ENCODE results near the gene NAMPT. TPM values are rescaled to one million over a fixed set of nuclear protein-coding genes. Genes with fewer than 3 reads are reported as not detected.

Gene NAMPT
- total RNA-seq, 1 experiment from 2014 or later = 79.1 TPM

DNA sequence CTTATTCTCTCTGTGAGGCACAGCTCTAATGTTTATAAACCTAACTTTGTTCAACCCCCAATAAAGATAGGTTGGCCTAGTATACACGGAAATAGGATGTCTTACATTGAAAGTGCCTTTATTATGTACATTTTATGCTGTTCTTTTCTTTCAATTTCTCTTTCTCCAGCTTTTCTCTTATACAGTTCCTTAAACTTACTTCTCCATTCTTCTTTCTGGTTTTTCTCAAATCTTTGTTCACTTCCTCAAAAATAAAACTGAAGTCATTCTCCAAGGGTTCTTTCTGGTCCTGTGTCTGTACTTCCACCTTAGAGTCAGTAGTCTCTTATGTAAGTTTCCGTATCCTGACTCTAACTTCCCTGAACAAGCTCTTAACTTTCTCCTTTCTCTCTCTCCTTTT lies 29.2 kb upstream of the NAMPT start:
- POLR2A ChIA-PET = no interaction called here

DNA sequence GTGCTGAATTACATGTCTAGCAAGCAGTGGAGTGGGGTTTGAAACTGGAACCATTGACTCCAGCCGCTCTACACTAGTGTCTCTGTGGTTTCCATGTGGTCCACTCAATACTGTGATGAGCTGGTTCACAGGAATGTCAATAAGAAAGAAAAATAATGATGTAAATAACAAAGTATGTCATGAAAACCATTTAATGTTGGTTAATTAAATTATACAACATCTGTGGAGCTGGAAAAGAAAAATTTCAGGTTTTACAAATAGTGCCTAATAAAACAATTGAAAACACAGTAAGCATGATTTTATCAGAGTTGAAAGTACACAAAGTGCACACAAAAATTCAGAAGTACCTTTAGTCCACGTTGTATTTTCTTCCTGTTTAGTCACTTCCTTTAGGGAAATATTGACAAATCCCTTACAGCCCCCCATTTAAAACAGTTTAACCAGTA lies 28.7 kb upstream of the NAMPT start:
- Mint-ChIP-seq H3K36me3 (ENCODE audit: insufficient read depth, unreplicated experiment) (no peaks in the 10 kb centered on the region), H3K27ac (ENCODE audit: unreplicated experiment) (no peak overlapping the region), H3K4me1 (ENCODE audit: low read depth, unreplicated experiment) (peaks cover 6% of the 10 kb centered on the region), H3K4me3 (ENCODE audit: unreplicated experiment) (no peak overlapping the region), H3K9me3 (ENCODE audit: unreplicated experiment) (no peaks in the 10 kb centered on the region), H3K27me3 (ENCODE audit: insufficient read depth, unreplicated experiment) (no peaks in the 10 kb centered on the region)
- 0 out of 2 replicates have a peak, but pooled peaks cover 7% of the 10 kb centered on the region for H3K9me3 ChIP-seq
- H3K4me3 ChIP-seq (ENCODE audit: low read depth, low read length) = no peak overlapping the region
- no peak for DNase-seq
- H3K27me3 ChIP-seq (replicated peaks; ENCODE audit: control insufficient read depth, insufficient read depth, low read length) = no peaks in the 10 kb centered on the region
- POLR2A ChIA-PET = no interaction called here
- H3K36me3 ChIP-seq (ENCODE audit: control insufficient read depth, insufficient read depth, low read length) = no peaks in the 10 kb centered on the region
- intact Hi-C loops (cut with micrococcal nuclease; ENCODE audit: unreplicated experiment) = no loop called here
- BruUV-seq (replicated peaks) = no TSS peak
- TF ChIP-seq, protein P1, sequence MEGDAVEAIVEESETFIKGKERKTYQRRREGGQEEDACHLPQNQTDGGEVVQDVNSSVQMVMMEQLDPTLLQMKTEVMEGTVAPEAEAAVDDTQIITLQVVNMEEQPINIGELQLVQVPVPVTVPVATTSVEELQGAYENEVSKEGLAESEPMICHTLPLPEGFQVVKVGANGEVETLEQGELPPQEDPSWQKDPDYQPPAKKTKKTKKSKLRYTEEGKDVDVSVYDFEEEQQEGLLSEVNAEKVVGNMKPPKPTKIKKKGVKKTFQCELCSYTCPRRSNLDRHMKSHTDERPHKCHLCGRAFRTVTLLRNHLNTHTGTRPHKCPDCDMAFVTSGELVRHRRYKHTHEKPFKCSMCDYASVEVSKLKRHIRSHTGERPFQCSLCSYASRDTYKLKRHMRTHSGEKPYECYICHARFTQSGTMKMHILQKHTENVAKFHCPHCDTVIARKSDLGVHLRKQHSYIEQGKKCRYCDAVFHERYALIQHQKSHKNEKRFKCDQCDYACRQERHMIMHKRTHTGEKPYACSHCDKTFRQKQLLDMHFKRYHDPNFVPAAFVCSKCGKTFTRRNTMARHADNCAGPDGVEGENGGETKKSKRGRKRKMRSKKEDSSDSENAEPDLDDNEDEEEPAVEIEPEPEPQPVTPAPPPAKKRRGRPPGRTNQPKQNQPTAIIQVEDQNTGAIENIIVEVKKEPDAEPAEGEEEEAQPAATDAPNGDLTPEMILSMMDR (IDR thresholded peaks at IDR 0.05; ENCODE audit: insufficient read depth in 1 of 2, low read depth in 1 of 2, low read length in 1 of 2, severe bottlenecking in 1 of 2, unreplicated experiment in 1 of 2) = no peak
- peaks cover 7% of the 10 kb centered on the region; the same call in 1 of the 2 replicates for H3K4me1 ChIP-seq
- CTCF ChIA-PET = no interaction called here

More for the DNA sequence above, 29.2 kb upstream of the NAMPT start:
- no peak overlapping the region for H3K4me3 ChIP-seq (ENCODE audit: low read depth, low read length)
- H3K9me3 ChIP-seq = 0 out of 2 replicates have a peak, but pooled peaks cover 7% of the 10 kb centered on the region
- no peak overlapping the region for H3K4me3 Mint-ChIP-seq (ENCODE audit: unreplicated experiment)
- BruUV-seq (replicated peaks) = no TSS peak
- CTCF ChIA-PET = no interaction called here
- H3K27me3 Mint-ChIP-seq (ENCODE audit: insufficient read depth, unreplicated experiment) = no peaks in the 10 kb centered on the region
- intact Hi-C loops (cut with micrococcal nuclease; ENCODE audit: unreplicated experiment) = no loop called here
- no peaks in the 10 kb centered on the region for H3K9me3 Mint-ChIP-seq (ENCODE audit: unreplicated experiment)
- peaks cover 7% of the 10 kb centered on the region; the same call in 1 of the 2 replicates for H3K4me1 ChIP-seq
- H3K4me1 Mint-ChIP-seq (ENCODE audit: low read depth, unreplicated experiment) = peaks cover 6% of the 10 kb centered on the region
- H3K36me3 ChIP-seq (ENCODE audit: control insufficient read depth, insufficient read depth, low read length) = no peaks in the 10 kb centered on the region
- TF ChIP-seq, protein P1 (IDR thresholded peaks at IDR 0.05; ENCODE audit: insufficient read depth in 1 of 2, low read depth in 1 of 2, low read length in 1 of 2, severe bottlenecking in 1 of 2, unreplicated experiment in 1 of 2) = no peak
- H3K27me3 ChIP-seq (replicated peaks; ENCODE audit: control insufficient read depth, insufficient read depth, low read length) = no peaks in the 10 kb centered on the region
- H3K36me3 Mint-ChIP-seq (ENCODE audit: insufficient read depth, unreplicated experiment) = no peaks in the 10 kb centered on the region
- DNase-seq = no peak
- no peak overlapping the region for H3K27ac Mint-ChIP-seq (ENCODE audit: unreplicated experiment)

DNA sequence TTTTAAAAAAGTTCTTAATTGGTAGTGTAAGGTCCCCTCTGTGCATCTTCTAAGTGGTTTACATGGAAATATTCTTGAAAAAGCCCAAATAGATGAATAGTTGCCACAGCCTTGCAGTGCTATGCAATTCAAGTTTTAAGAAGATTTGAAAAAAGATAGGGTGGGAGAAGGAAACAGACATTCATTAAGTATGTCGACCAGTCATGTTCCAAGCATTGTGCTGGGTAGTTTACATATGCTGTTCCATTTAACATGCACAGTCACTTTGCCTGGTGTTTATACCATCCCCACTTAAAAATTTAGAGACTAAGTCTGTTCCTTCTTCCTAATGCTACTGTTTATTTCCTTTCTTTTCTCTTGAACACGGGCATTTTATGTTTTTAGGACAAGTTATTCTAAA lies 28.1 kb upstream of the NAMPT start:
- 0 out of 2 replicates have a peak, but pooled peaks cover 7% of the 10 kb centered on the region for H3K9me3 ChIP-seq
- POLR2A ChIA-PET = no interaction called here
- Mint-ChIP-seq H3K27me3 (ENCODE audit: insufficient read depth, unreplicated experiment) (no peaks in the 10 kb centered on the region), H3K9me3 (ENCODE audit: unreplicated experiment) (no peaks in the 10 kb centered on the region), H3K36me3 (ENCODE audit: insufficient read depth, unreplicated experiment) (no peaks in the 10 kb centered on the region), H3K27ac (ENCODE audit: unreplicated experiment) (no peak overlapping the region), H3K4me3 (ENCODE audit: unreplicated experiment) (no peak overlapping the region), H3K4me1 (ENCODE audit: low read depth, unreplicated experiment) (peaks cover 6% of the 10 kb centered on the region)
- TF ChIP-seq, protein P1 (IDR thresholded peaks at IDR 0.05; ENCODE audit: insufficient read depth in 1 of 2, low read depth in 1 of 2, low read length in 1 of 2, severe bottlenecking in 1 of 2, unreplicated experiment in 1 of 2) = no peak
- intact Hi-C loops (cut with micrococcal nuclease; ENCODE audit: unreplicated experiment) = no loop called here
- H3K36me3 ChIP-seq (ENCODE audit: control insufficient read depth, insufficient read depth, low read length) = no peaks in the 10 kb centered on the region
- CTCF ChIA-PET = no interaction called here
- H3K4me3 ChIP-seq (ENCODE audit: low read depth, low read length) = no peak overlapping the region
- H3K27me3 ChIP-seq (replicated peaks; ENCODE audit: control insufficient read depth, insufficient read depth, low read length) = no peaks in the 10 kb centered on the region
- no TSS peak for BruUV-seq (replicated peaks)
- DNase-seq = no peak
- peaks cover 7% of the 10 kb centered on the region; the same call in 1 of the 2 replicates for H3K4me1 ChIP-seq

All from Caco-2 (cell line).